H9 (cell line): ENCODE data around the gene PADI6. TPM values are rescaled to one million over a fixed set of nuclear protein-coding genes. Genes with fewer than 3 reads are reported as not detected.
"Not testable (repeated sequence)": the region's sequence is repeated elsewhere in the genome, so short reads cannot be mapped to it uniquely, and the experiment has no call there.

Experiments used
- DNase-seq: peaks from one replicate; pipeline ENCODE4 v3.0.0-alpha.2; 2017
- H2AFZ ChIP-seq: one replicate; pipeline ENCODE4 v1.6.1; 2013; ENCODE audit warnings: mild to moderate bottlenecking, low read length, control low read depth, moderate library complexity
- H2AK5ac ChIP-seq: 2 replicates; pipeline ENCODE4 v1.6.1; 2013; ENCODE audit warnings: low read length, control low read depth, mixed read lengths; ENCODE audit not compliant: insufficient read length
- H2BK120ac ChIP-seq: one replicate; pipeline ENCODE4 v1.6.1; 2013; ENCODE audit warnings: low read depth, mild to moderate bottlenecking, low read length, control low read depth, inconsistent platforms; ENCODE audit not compliant: poor library complexity, severe bottlenecking
- H2BK12ac ChIP-seq: 2 replicates; pipeline ENCODE4 v1.6.1; 2013; ENCODE audit warnings: low read length, control low read depth, mixed read lengths, low read depth; ENCODE audit not compliant: insufficient read length
- H2BK15ac ChIP-seq: 2 replicates; pipeline ENCODE4 v1.6.1; 2013; ENCODE audit warnings: low read depth, low read length, control low read depth
- H2BK20ac ChIP-seq: one replicate; pipeline ENCODE4 v1.6.1; 2013; ENCODE audit warnings: low read depth, mild to moderate bottlenecking, low read length, control low read depth, inconsistent platforms; ENCODE audit not compliant: poor library complexity, severe bottlenecking
- H2BK5ac ChIP-seq: 2 replicates; pipeline ENCODE4 v1.6.1; 2013; ENCODE audit warnings: low read length, control low read depth, mixed read lengths; ENCODE audit not compliant: insufficient read length
- H3K14ac ChIP-seq: 2 replicates; pipeline ENCODE4 v1.6.1; 2013; ENCODE audit warnings: low read length, control low read depth; ENCODE audit not compliant: insufficient read depth
- H3K18ac ChIP-seq: 2 replicates; pipeline ENCODE4 v1.6.1; 2013; ENCODE audit warnings: low read depth, mild to moderate bottlenecking, mixed read lengths, low read length, control low read depth; ENCODE audit not compliant: insufficient read length
- H3K23ac ChIP-seq: 2 replicates; pipeline ENCODE4 v1.6.1; 2013; ENCODE audit warnings: low read length, control low read depth, mixed read lengths, low read depth; ENCODE audit not compliant: insufficient read length
- H3K23me2 ChIP-seq: 2 replicates; pipeline ENCODE4 v1.6.1; 2013; ENCODE audit warnings: low read depth, mild to moderate bottlenecking, mixed read lengths, low read length, control low read depth; ENCODE audit not compliant: insufficient read length, poor library complexity, severe bottlenecking
- H3K27ac ChIP-seq: 2 replicates; pipeline ENCODE4 v1.5.1; 2013; ENCODE audit warnings: low read length, control low read depth, mixed read lengths, low read depth; ENCODE audit not compliant: insufficient read length
- H3K27me3 ChIP-seq: 2 replicates; pipeline ENCODE4 v1.6.1; 2013; ENCODE audit warnings: low read length, control low read depth, inconsistent platforms; ENCODE audit not compliant: insufficient read depth
- H3K4ac ChIP-seq: 2 replicates; pipeline ENCODE4 v1.6.1; 2013; ENCODE audit warnings: low read depth, mild to moderate bottlenecking, control low read depth, inconsistent platforms, low read length, moderate library complexity
- H3K4me1 ChIP-seq: 2 replicates; pipeline ENCODE4 v1.6.1; 2013; ENCODE audit warnings: low read length, control low read depth, inconsistent platforms; ENCODE audit not compliant: insufficient read depth
- H3K4me2 ChIP-seq: 2 replicates; pipeline ENCODE4 v1.6.1; 2013; ENCODE audit warnings: low read length, control low read depth, mixed read lengths; ENCODE audit not compliant: insufficient read length, insufficient read depth
- H3K56ac ChIP-seq: 2 replicates; pipeline ENCODE4 v1.6.1; 2013; ENCODE audit warnings: low read depth, mild to moderate bottlenecking, mixed read lengths, low read length, control low read depth; ENCODE audit not compliant: insufficient read length
- H3K79me1 ChIP-seq: 2 replicates; pipeline ENCODE4 v1.6.1; 2013; ENCODE audit warnings: low read depth, mild to moderate bottlenecking, moderate library complexity, low read length, control low read depth, inconsistent platforms; ENCODE audit not compliant: insufficient read depth, poor library complexity, severe bottlenecking
- H3K79me2 ChIP-seq: 2 replicates; pipeline ENCODE4 v1.6.1; 2013; ENCODE audit warnings: low read length, control low read depth, inconsistent platforms; ENCODE audit not compliant: insufficient read depth
- H3K9ac ChIP-seq: 2 replicates; pipeline ENCODE4 v1.6.1; 2013; ENCODE audit warnings: low read length, control low read depth, mixed read lengths; ENCODE audit not compliant: insufficient read length; ENCODE audit errors: extremely low read depth
- H3K9me3 ChIP-seq: one replicate; pipeline ENCODE4 v1.6.1; 2013; ENCODE audit warnings: low read depth, low read length, inconsistent platforms; ENCODE audit not compliant: control insufficient read depth
- H3T11ph ChIP-seq: one replicate; pipeline ENCODE4 v1.6.1; 2013; ENCODE audit warnings: mild to moderate bottlenecking, low read length, control low read depth, inconsistent platforms
- H4K20me1 ChIP-seq: one replicate; pipeline ENCODE4 v1.6.1; 2013; ENCODE audit not compliant: control insufficient read depth, insufficient read length, insufficient read depth
- H4K5ac ChIP-seq: 2 replicates; pipeline ENCODE4 v1.6.1; 2013; ENCODE audit warnings: low read depth, mild to moderate bottlenecking, mixed read lengths, low read length, control low read depth; ENCODE audit not compliant: insufficient read length
- H4K8ac ChIP-seq: replicated peaks from 2 replicates; pipeline ENCODE4 v1.6.1; 2013; ENCODE audit warnings: low read length, control low read depth, mixed read lengths, low read depth; ENCODE audit not compliant: insufficient read length
- H4K91ac ChIP-seq: 2 replicates; pipeline ENCODE4 v1.6.1; 2013; ENCODE audit warnings: low read depth, mild to moderate bottlenecking, moderate library complexity, mixed read lengths, low read length, control low read depth; ENCODE audit not compliant: insufficient read length
- H3K27ac Mint-ChIP-seq, 3 experiments: 2 replicates in 2 of 3; 3 replicates in 1 of 3; pipeline ENCODE4 v1.8.0; 2020 to 2021; ENCODE audit warnings: mixed read lengths in 3 of 3, mild to moderate bottlenecking in 1 of 3, moderate library complexity in 1 of 3
- H3K27me3 Mint-ChIP-seq: 2 replicates; pipeline ENCODE4 v1.8.0; 2021; ENCODE audit warnings: low read depth, mild to moderate bottlenecking, moderate library complexity, mixed read lengths
- H3K36me3 Mint-ChIP-seq, 3 experiments: 2 replicates in 2 of 3; 3 replicates in 1 of 3; pipeline ENCODE4 v1.8.0; 2020 to 2021; ENCODE audit warnings: low read depth in 3 of 3, mixed read lengths in 3 of 3; ENCODE audit not compliant: insufficient read depth in 1 of 3
- H3K4me1 Mint-ChIP-seq, 2 experiments: 2 replicates each; pipeline ENCODE4 v1.8.0; 2020; ENCODE audit warnings: mixed read lengths in 2 of 2
- H3K4me3 Mint-ChIP-seq, 2 experiments: 2 replicates in 1 of 2; 3 replicates in 1 of 2; pipeline ENCODE4 v1.8.0; 2020 to 2021; ENCODE audit warnings: mild to moderate bottlenecking in 2 of 2, mixed read lengths in 2 of 2, moderate library complexity in 1 of 2
- H3K9me3 Mint-ChIP-seq, 2 experiments: 2 replicates in 1 of 2; 3 replicates in 1 of 2; pipeline ENCODE4 v1.8.0; 2020; ENCODE audit warnings: mild to moderate bottlenecking in 2 of 2, mixed read lengths in 2 of 2, moderate library complexity in 1 of 2
- WGBS: extraction: QIAGEN DNeasy Blood & Tissue Kit; methylation state at CpG from one replicate; pipeline ENCODE4 v1.1.7; 2013; ENCODE audit warnings: missing lambda C conversion rate, low lambda C conversion rate, mixed read lengths; ENCODE audit not compliant: insufficient read length; ENCODE audit errors: extremely low coverage; 5-methylcytosine and 5-hydroxymethylcytosine counted together
- total RNA-seq: library from RNA; stranded (reverse); gene quantifications from 2 replicates; pipeline ENCODE4 v1.2.1, GENCODE V29; 2021

Gene PADI6
- total RNA-seq, 1 experiment from 2014 or later, result not detected

- Mint-ChIP-seq H3K36me3 (peaks cover 52 to 76% (median 67%) of the 10 kb centered on the region in 3 experiments; a peak in 6 of 7 replicates), H3K27ac (peak overlapping the region in 2 of 3 experiments; percentile 57 to 96; a peak in 3 of 7 replicates), H3K4me1 (peaks cover 36 to 50% of the 10 kb centered on the region in 2 experiments)
- H2BK15ac ChIP-seq, H3T11ph ChIP-seq, DNase-seq, H3K27me3 ChIP-seq, H3K4ac ChIP-seq, H3K4me3 Mint-ChIP-seq, H3K23ac ChIP-seq, H4K20me1 ChIP-seq, H3K4me2 ChIP-seq, H3K79me1 ChIP-seq, H2BK12ac ChIP-seq, H2BK120ac ChIP-seq, H3K9ac ChIP-seq, H2BK5ac ChIP-seq, H2BK20ac ChIP-seq, H3K27ac ChIP-seq, H3K18ac ChIP-seq, H3K9me3 ChIP-seq, H3K23me2 ChIP-seq, H3K56ac ChIP-seq, H3K9me3 Mint-ChIP-seq, H3K79me2 ChIP-seq, H4K91ac ChIP-seq, H3K4me1 ChIP-seq, H3K14ac ChIP-seq, H2AFZ ChIP-seq, H4K5ac ChIP-seq, H4K8ac ChIP-seq, H2AK5ac ChIP-seq, H3K27me3 Mint-ChIP-seq: not testable (repeated sequence)
- WGBS, result no CpG with 5 or more reads among the region's 30 CpGs
Measured at GRCh38 chr1:17407786-17408514, 36.0 kb downstream of the PADI6 start.
